H9 (cell line): ENCODE results near the gene NFE2. TPM values are rescaled to one million over a fixed set of nuclear protein-coding genes. Genes with fewer than 3 reads are reported as not detected.
A peak's percentile ranks its signal among the peaks of the same experiment; 100 is the strongest.

Experiments used
- DNase-seq: peaks from one replicate; pipeline ENCODE4 v3.0.0-alpha.2; 2017
- H2AFZ ChIP-seq: one replicate; pipeline ENCODE4 v1.6.1; 2013; ENCODE audit warnings: mild to moderate bottlenecking, low read length, control low read depth, moderate library complexity
- H2AK5ac ChIP-seq: 2 replicates; pipeline ENCODE4 v1.6.1; 2013; ENCODE audit warnings: low read length, control low read depth, mixed read lengths; ENCODE audit not compliant: insufficient read length
- H2BK120ac ChIP-seq: one replicate; pipeline ENCODE4 v1.6.1; 2013; ENCODE audit warnings: low read depth, mild to moderate bottlenecking, low read length, control low read depth, inconsistent platforms; ENCODE audit not compliant: poor library complexity, severe bottlenecking
- H2BK12ac ChIP-seq: 2 replicates; pipeline ENCODE4 v1.6.1; 2013; ENCODE audit warnings: low read length, control low read depth, mixed read lengths, low read depth; ENCODE audit not compliant: insufficient read length
- H2BK15ac ChIP-seq: 2 replicates; pipeline ENCODE4 v1.6.1; 2013; ENCODE audit warnings: low read depth, low read length, control low read depth
- H2BK20ac ChIP-seq: one replicate; pipeline ENCODE4 v1.6.1; 2013; ENCODE audit warnings: low read depth, mild to moderate bottlenecking, low read length, control low read depth, inconsistent platforms; ENCODE audit not compliant: poor library complexity, severe bottlenecking
- H2BK5ac ChIP-seq: 2 replicates; pipeline ENCODE4 v1.6.1; 2013; ENCODE audit warnings: low read length, control low read depth, mixed read lengths; ENCODE audit not compliant: insufficient read length
- H3K14ac ChIP-seq: 2 replicates; pipeline ENCODE4 v1.6.1; 2013; ENCODE audit warnings: low read length, control low read depth; ENCODE audit not compliant: insufficient read depth
- H3K18ac ChIP-seq: 2 replicates; pipeline ENCODE4 v1.6.1; 2013; ENCODE audit warnings: low read depth, mild to moderate bottlenecking, mixed read lengths, low read length, control low read depth; ENCODE audit not compliant: insufficient read length
- H3K23ac ChIP-seq: 2 replicates; pipeline ENCODE4 v1.6.1; 2013; ENCODE audit warnings: low read length, control low read depth, mixed read lengths, low read depth; ENCODE audit not compliant: insufficient read length
- H3K23me2 ChIP-seq: 2 replicates; pipeline ENCODE4 v1.6.1; 2013; ENCODE audit warnings: low read depth, mild to moderate bottlenecking, mixed read lengths, low read length, control low read depth; ENCODE audit not compliant: insufficient read length, poor library complexity, severe bottlenecking
- H3K27ac ChIP-seq: 2 replicates; pipeline ENCODE4 v1.5.1; 2013; ENCODE audit warnings: low read length, control low read depth, mixed read lengths, low read depth; ENCODE audit not compliant: insufficient read length
- H3K27me3 ChIP-seq: 2 replicates; pipeline ENCODE4 v1.6.1; 2013; ENCODE audit warnings: low read length, control low read depth, inconsistent platforms; ENCODE audit not compliant: insufficient read depth
- H3K4ac ChIP-seq: 2 replicates; pipeline ENCODE4 v1.6.1; 2013; ENCODE audit warnings: low read depth, mild to moderate bottlenecking, control low read depth, inconsistent platforms, low read length, moderate library complexity
- H3K4me1 ChIP-seq: 2 replicates; pipeline ENCODE4 v1.6.1; 2013; ENCODE audit warnings: low read length, control low read depth, inconsistent platforms; ENCODE audit not compliant: insufficient read depth
- H3K4me2 ChIP-seq: 2 replicates; pipeline ENCODE4 v1.6.1; 2013; ENCODE audit warnings: low read length, control low read depth, mixed read lengths; ENCODE audit not compliant: insufficient read length, insufficient read depth
- H3K56ac ChIP-seq: 2 replicates; pipeline ENCODE4 v1.6.1; 2013; ENCODE audit warnings: low read depth, mild to moderate bottlenecking, mixed read lengths, low read length, control low read depth; ENCODE audit not compliant: insufficient read length
- H3K79me1 ChIP-seq: 2 replicates; pipeline ENCODE4 v1.6.1; 2013; ENCODE audit warnings: low read depth, mild to moderate bottlenecking, moderate library complexity, low read length, control low read depth, inconsistent platforms; ENCODE audit not compliant: insufficient read depth, poor library complexity, severe bottlenecking
- H3K79me2 ChIP-seq: 2 replicates; pipeline ENCODE4 v1.6.1; 2013; ENCODE audit warnings: low read length, control low read depth, inconsistent platforms; ENCODE audit not compliant: insufficient read depth
- H3K9ac ChIP-seq: 2 replicates; pipeline ENCODE4 v1.6.1; 2013; ENCODE audit warnings: low read length, control low read depth, mixed read lengths; ENCODE audit not compliant: insufficient read length; ENCODE audit errors: extremely low read depth
- H3K9me3 ChIP-seq: one replicate; pipeline ENCODE4 v1.6.1; 2013; ENCODE audit warnings: low read depth, low read length, inconsistent platforms; ENCODE audit not compliant: control insufficient read depth
- H3T11ph ChIP-seq: one replicate; pipeline ENCODE4 v1.6.1; 2013; ENCODE audit warnings: mild to moderate bottlenecking, low read length, control low read depth, inconsistent platforms
- H4K20me1 ChIP-seq: one replicate; pipeline ENCODE4 v1.6.1; 2013; ENCODE audit not compliant: control insufficient read depth, insufficient read length, insufficient read depth
- H4K5ac ChIP-seq: 2 replicates; pipeline ENCODE4 v1.6.1; 2013; ENCODE audit warnings: low read depth, mild to moderate bottlenecking, mixed read lengths, low read length, control low read depth; ENCODE audit not compliant: insufficient read length
- H4K8ac ChIP-seq: replicated peaks from 2 replicates; pipeline ENCODE4 v1.6.1; 2013; ENCODE audit warnings: low read length, control low read depth, mixed read lengths, low read depth; ENCODE audit not compliant: insufficient read length
- H4K91ac ChIP-seq: 2 replicates; pipeline ENCODE4 v1.6.1; 2013; ENCODE audit warnings: low read depth, mild to moderate bottlenecking, moderate library complexity, mixed read lengths, low read length, control low read depth; ENCODE audit not compliant: insufficient read length
- H3K27ac Mint-ChIP-seq, 3 experiments: 2 replicates in 2 of 3; 3 replicates in 1 of 3; pipeline ENCODE4 v1.8.0; 2020 to 2021; ENCODE audit warnings: mixed read lengths in 3 of 3, mild to moderate bottlenecking in 1 of 3, moderate library complexity in 1 of 3
- H3K27me3 Mint-ChIP-seq: 2 replicates; pipeline ENCODE4 v1.8.0; 2021; ENCODE audit warnings: low read depth, mild to moderate bottlenecking, moderate library complexity, mixed read lengths
- H3K36me3 Mint-ChIP-seq, 3 experiments: 2 replicates in 2 of 3; 3 replicates in 1 of 3; pipeline ENCODE4 v1.8.0; 2020 to 2021; ENCODE audit warnings: low read depth in 3 of 3, mixed read lengths in 3 of 3; ENCODE audit not compliant: insufficient read depth in 1 of 3
- H3K4me1 Mint-ChIP-seq, 2 experiments: 2 replicates each; pipeline ENCODE4 v1.8.0; 2020; ENCODE audit warnings: mixed read lengths in 2 of 2
- H3K4me3 Mint-ChIP-seq, 2 experiments: 2 replicates in 1 of 2; 3 replicates in 1 of 2; pipeline ENCODE4 v1.8.0; 2020 to 2021; ENCODE audit warnings: mild to moderate bottlenecking in 2 of 2, mixed read lengths in 2 of 2, moderate library complexity in 1 of 2
- H3K9me3 Mint-ChIP-seq, 2 experiments: 2 replicates in 1 of 2; 3 replicates in 1 of 2; pipeline ENCODE4 v1.8.0; 2020; ENCODE audit warnings: mild to moderate bottlenecking in 2 of 2, mixed read lengths in 2 of 2, moderate library complexity in 1 of 2
- CTCF ChIP-seq: fragments of 200-600 bp; sonication (generic); conservative IDR thresholded peaks from 3 replicates; pipeline ENCODE4 v1.8.0; 2021; ENCODE audit warnings: antibody characterized with exemption, mild to moderate bottlenecking
- WGBS: extraction: QIAGEN DNeasy Blood & Tissue Kit; methylation state at CpG from one replicate; pipeline ENCODE4 v1.1.7; 2013; ENCODE audit warnings: missing lambda C conversion rate, low lambda C conversion rate, mixed read lengths; ENCODE audit not compliant: insufficient read length; ENCODE audit errors: extremely low coverage; 5-methylcytosine and 5-hydroxymethylcytosine counted together
- total RNA-seq: library from RNA; stranded (reverse); gene quantifications from 2 replicates; pipeline ENCODE4 v1.2.1, GENCODE V29; 2021

Gene NFE2
- total RNA-seq, 1 experiment from 2014 or later: 1.2 TPM

- H3K27ac ChIP-seq: peak overlapping the region; percentile 92
- peak overlapping the region; percentile 25 for H4K5ac ChIP-seq
- H3K36me3 Mint-ChIP-seq: peaks cover 6 to 15% (median 8%) of the 10 kb centered on the region in 3 experiments
- peaks cover 3% of the 10 kb centered on the region; the same call in 1 of the 2 replicates for H3K27me3 Mint-ChIP-seq
- no peak overlapping the region for H3T11ph ChIP-seq
- H3K4me2 ChIP-seq: peak overlapping the region; percentile 74
- H3K4me1 Mint-ChIP-seq: peaks cover 38 to 53% of the 10 kb centered on the region in 2 experiments
- no peak overlapping the region for H3K4me3 Mint-ChIP-seq
- peak overlapping the region; percentile 49 for H3K18ac ChIP-seq
- no peaks in the 10 kb centered on the region for H3K27me3 ChIP-seq
- H3K4ac ChIP-seq: no peak overlapping the region
- H2BK5ac ChIP-seq: peak overlapping the region; percentile 58
- no peaks in the 10 kb centered on the region for H3K9me3 ChIP-seq
- no peak overlapping the region for H3K23ac ChIP-seq
- peak overlapping the region; percentile 89; the same call in 1 of the 2 replicates for H3K14ac ChIP-seq
- H3K27ac Mint-ChIP-seq: no peak overlapping the region
- H2BK15ac ChIP-seq: no peak overlapping the region
- peaks cover 7% of the 10 kb centered on the region for H3K23me2 ChIP-seq
- peak overlapping the region; percentile 98 for H3K9ac ChIP-seq
- TF ChIP-seq CTCF: no peak
- H4K20me1 ChIP-seq: no peaks in the 10 kb centered on the region
- no peak overlapping the region for H4K91ac ChIP-seq
- no peak for DNase-seq
- no peak overlapping the region for H2BK120ac ChIP-seq
- no peak overlapping the region for H2BK20ac ChIP-seq
- no peaks in the 10 kb centered on the region for H3K79me1 ChIP-seq
- no CpG with 5 or more reads among the region's 19 CpGs for WGBS
- H3K79me2 ChIP-seq: peaks cover 19% of the 10 kb centered on the region; the same call in 1 of the 2 replicates
- no peak overlapping the region for H2AK5ac ChIP-seq
- H3K56ac ChIP-seq: peak overlapping the region; percentile 96
- no peaks in the 10 kb centered on the region for H3K9me3 Mint-ChIP-seq
- no peaks in the 10 kb centered on the region for H3K4me1 ChIP-seq
- H2AFZ ChIP-seq: no peak overlapping the region
- H2BK12ac ChIP-seq: no peak overlapping the region
- H4K8ac ChIP-seq: no peak overlapping the region
These were observed 21.6 kb downstream of the NFE2 start for GRCh38 chr12:54279227-54279631.
